ENCODE results near the gene ERG. TPM values are rescaled to one million over a fixed set of nuclear protein-coding genes. Genes with fewer than 3 reads are reported as not detected.

ERG gene
- total RNA-seq, 2 experiments from 2014 or later: not detected

GRCh38 chr21:38542263-38542662 is 44.0 kb upstream of the ERG start:
- BruUV-seq (replicated peaks): no TSS peak
- TF ChIP-seq EZH2phosphoT487 (IDR thresholded peaks at IDR 0.05; ENCODE audit: borderline replicate concordance, low read depth, low read length): no peak
- TF ChIP-seq, protein P1, sequence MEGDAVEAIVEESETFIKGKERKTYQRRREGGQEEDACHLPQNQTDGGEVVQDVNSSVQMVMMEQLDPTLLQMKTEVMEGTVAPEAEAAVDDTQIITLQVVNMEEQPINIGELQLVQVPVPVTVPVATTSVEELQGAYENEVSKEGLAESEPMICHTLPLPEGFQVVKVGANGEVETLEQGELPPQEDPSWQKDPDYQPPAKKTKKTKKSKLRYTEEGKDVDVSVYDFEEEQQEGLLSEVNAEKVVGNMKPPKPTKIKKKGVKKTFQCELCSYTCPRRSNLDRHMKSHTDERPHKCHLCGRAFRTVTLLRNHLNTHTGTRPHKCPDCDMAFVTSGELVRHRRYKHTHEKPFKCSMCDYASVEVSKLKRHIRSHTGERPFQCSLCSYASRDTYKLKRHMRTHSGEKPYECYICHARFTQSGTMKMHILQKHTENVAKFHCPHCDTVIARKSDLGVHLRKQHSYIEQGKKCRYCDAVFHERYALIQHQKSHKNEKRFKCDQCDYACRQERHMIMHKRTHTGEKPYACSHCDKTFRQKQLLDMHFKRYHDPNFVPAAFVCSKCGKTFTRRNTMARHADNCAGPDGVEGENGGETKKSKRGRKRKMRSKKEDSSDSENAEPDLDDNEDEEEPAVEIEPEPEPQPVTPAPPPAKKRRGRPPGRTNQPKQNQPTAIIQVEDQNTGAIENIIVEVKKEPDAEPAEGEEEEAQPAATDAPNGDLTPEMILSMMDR (conservative IDR thresholded peaks at IDR 0.05; ENCODE audit: low read length): no peak
- Histone ChIP-seq H4K20me1 (ENCODE audit: insufficient read depth, low read length) (no peaks in the 10 kb centered on the region), H2AFZ (ENCODE audit: low read length) (no peak overlapping the region), H3K9me2 (ENCODE audit: insufficient read depth, low read length) (no peaks in the 10 kb centered on the region), H3K4me1 (ENCODE audit: insufficient read depth, low read length, poor library complexity, severe bottlenecking) (no peaks in the 10 kb centered on the region), H3K4me2 (ENCODE audit: low read length) (no peak overlapping the region), H3K9me3 (ENCODE audit: low read length) (no peaks in the 10 kb centered on the region), H3K27ac (ENCODE audit: low read depth, low read length, poor library complexity, severe bottlenecking) (no peak overlapping the region), H3K4me3 (ENCODE audit: low read depth, low read length, poor library complexity, severe bottlenecking) (no peak overlapping the region), H3K36me3 (ENCODE audit: insufficient read depth, low read length) (no peaks in the 10 kb centered on the region), H3K79me2 (ENCODE audit: insufficient read depth, low read depth, low read length) (no peaks in the 10 kb centered on the region)
- intact Hi-C loops (cut with micrococcal nuclease; ENCODE audit: unreplicated experiment): no loop called here
- ChIA-PET CTCF (ENCODE audit: unreplicated experiment) (no interaction called here), POLR2A (no interaction called here)
- DNase-seq (ENCODE audit: low spot score): no peak

GRCh38 chr21:38538353-38538752 is 40.1 kb upstream of the ERG start:
- no peaks in the 10 kb centered on the region for H3K4me1 ChIP-seq (ENCODE audit: insufficient read depth, low read length, poor library complexity, severe bottlenecking)
- H4K20me1 ChIP-seq (ENCODE audit: insufficient read depth, low read length): no peaks in the 10 kb centered on the region
- TF ChIP-seq, protein P1 (conservative IDR thresholded peaks at IDR 0.05; ENCODE audit: low read length): no peak
- no peak for TF ChIP-seq EZH2phosphoT487 (IDR thresholded peaks at IDR 0.05; ENCODE audit: borderline replicate concordance, low read depth, low read length)
- H3K27ac ChIP-seq (ENCODE audit: low read depth, low read length, poor library complexity, severe bottlenecking): no peak overlapping the region
- H3K4me3 ChIP-seq (ENCODE audit: low read depth, low read length, poor library complexity, severe bottlenecking): no peak overlapping the region
- H3K9me2 ChIP-seq (ENCODE audit: insufficient read depth, low read length): no peaks in the 10 kb centered on the region
- no peaks in the 10 kb centered on the region for H3K36me3 ChIP-seq (ENCODE audit: insufficient read depth, low read length)
- H3K9me3 ChIP-seq (ENCODE audit: low read length): no peaks in the 10 kb centered on the region
- no TSS peak for BruUV-seq (replicated peaks)
- ChIA-PET POLR2A (no interaction called here), CTCF (ENCODE audit: unreplicated experiment) (no interaction called here)
- H3K4me2 ChIP-seq (ENCODE audit: low read length): no peak overlapping the region
- H3K79me2 ChIP-seq (ENCODE audit: insufficient read depth, low read depth, low read length): no peaks in the 10 kb centered on the region
- intact Hi-C loops (cut with micrococcal nuclease; ENCODE audit: unreplicated experiment): no loop called here
- H2AFZ ChIP-seq (ENCODE audit: low read length): no peak overlapping the region
- DNase-seq (ENCODE audit: low spot score): no peak

DNA sequence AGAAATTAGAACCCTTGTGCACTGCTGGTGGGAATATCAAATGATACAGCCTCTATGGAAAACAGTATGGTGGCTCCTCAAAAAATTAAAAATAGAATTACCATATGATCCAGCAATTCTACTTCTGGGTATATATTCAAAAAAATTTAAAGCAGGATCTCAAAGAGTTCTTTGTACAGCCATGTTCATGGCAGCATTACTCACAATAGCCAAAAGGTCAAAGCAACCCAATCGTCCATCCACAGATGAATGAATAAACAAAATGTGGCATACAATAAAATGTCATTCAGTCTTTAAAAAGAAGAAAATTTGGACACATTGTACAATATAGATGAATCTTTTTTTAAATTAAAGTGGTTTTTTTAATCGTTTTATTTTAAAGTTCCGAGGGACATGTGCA is 36.3 kb upstream of the ERG start:
- no peak for DNase-seq (ENCODE audit: low spot score)
- Histone ChIP-seq H3K4me2 (ENCODE audit: low read length) (no peak overlapping the region), H3K36me3 (ENCODE audit: insufficient read depth, low read length) (no peaks in the 10 kb centered on the region), H3K79me2 (ENCODE audit: insufficient read depth, low read depth, low read length) (no peaks in the 10 kb centered on the region), H4K20me1 (ENCODE audit: insufficient read depth, low read length) (no peaks in the 10 kb centered on the region), H3K9me2 (ENCODE audit: insufficient read depth, low read length) (no peaks in the 10 kb centered on the region), H3K4me1 (ENCODE audit: insufficient read depth, low read length, poor library complexity, severe bottlenecking) (no peaks in the 10 kb centered on the region), H3K27ac (ENCODE audit: low read depth, low read length, poor library complexity, severe bottlenecking) (no peak overlapping the region), H2AFZ (ENCODE audit: low read length) (no peak overlapping the region), H3K4me3 (ENCODE audit: low read depth, low read length, poor library complexity, severe bottlenecking) (no peak overlapping the region), H3K9me3 (ENCODE audit: low read length) (no peaks in the 10 kb centered on the region)
- no TSS peak for BruUV-seq (replicated peaks)
- ChIA-PET CTCF (ENCODE audit: unreplicated experiment) (no interaction called here), POLR2A (no interaction called here)
- TF ChIP-seq, protein P1 (conservative IDR thresholded peaks at IDR 0.05; ENCODE audit: low read length): no peak
- no peak for TF ChIP-seq EZH2phosphoT487 (IDR thresholded peaks at IDR 0.05; ENCODE audit: borderline replicate concordance, low read depth, low read length)
- intact Hi-C loops (cut with micrococcal nuclease; ENCODE audit: unreplicated experiment): no loop called here

Measured in OCI-LY7 (cell line).